ENCODE measurements around the gene R3HCC1L.

Gene R3HCC1L

GRCh38 chr10:98263088-98263487, 128.6 kb downstream of the R3HCC1L start:
- DNase-seq = no peak

GRCh38 chr10:98264378-98265065, 130.1 kb downstream of the R3HCC1L start:
- no peak for DNase-seq

GRCh38 chr10:98265403-98266378, 131.2 kb downstream of the R3HCC1L start:
- no peak for DNase-seq

GRCh38 chr10:98266647-98267046, 132.2 kb downstream of the R3HCC1L start:
- no peak for DNase-seq

GRCh38 chr10:98267069-98267893, 132.8 kb downstream of the R3HCC1L start:
- no peak for DNase-seq

GRCh38 chr10:98267894-98268693, 133.6 kb downstream of the R3HCC1L start, which contains the start of gene LOXL4:
Gene LOXL4, minus strand, starts transcription at chr10:98268194. Its CDS starts 5,175 bp downstream, at chr10:98263019.
- DNase-seq = no peak

- DNase-seq = no peak
Observed at GRCh38 chr10:98268694-98269431, 134.4 kb downstream of the R3HCC1L start.

- DNase-seq = no peak
Observed at GRCh38 chr10:98269435-98269912, 135.0 kb downstream of the R3HCC1L start.

- no peak for DNase-seq
Observed at GRCh38 chr10:98270073-98270740, 135.8 kb downstream of the R3HCC1L start.

GRCh38 chr10:98270786-98271185, 136.3 kb downstream of the R3HCC1L start:
- no peak for DNase-seq

GRCh38 chr10:98272245-98272644, 137.8 kb downstream of the R3HCC1L start:
- DNase-seq = no peak

GRCh38 chr10:98272656-98273055, 138.2 kb downstream of the R3HCC1L start:
- no peak for DNase-seq

- no peak for DNase-seq
Observed at GRCh38 chr10:98273057-98273850, 138.8 kb downstream of the R3HCC1L start.

GRCh38 chr10:98274562-98274961, 140.1 kb downstream of the R3HCC1L start:
- no peak for DNase-seq

- no peak for DNase-seq
Observed at GRCh38 chr10:98276311-98276710, 141.9 kb downstream of the R3HCC1L start.

GRCh38 chr10:98285416-98285815, 151.0 kb downstream of the R3HCC1L start:
- DNase-seq = no peak

- DNase-seq = no peak
Observed at GRCh38 chr10:98286419-98286818, 152.0 kb downstream of the R3HCC1L start.

GRCh38 chr10:98287321-98287720, 152.9 kb downstream of the R3HCC1L start:
- no peak for DNase-seq

GRCh38 chr10:98289802-98290209, 155.3 kb downstream of the R3HCC1L start:
- no peak for DNase-seq

- no peak for DNase-seq
Observed at GRCh38 chr10:98292971-98293370, 158.5 kb downstream of the R3HCC1L start.

Data from DMS79 treated with DMSO at 0.1 percent for 48 hours (cell line).